BJ (cell line): Measurements from ENCODE around the gene L2HGDH. TPM values are rescaled to one million over a fixed set of nuclear protein-coding genes. Genes with fewer than 3 reads are reported as not detected.

Experiments
- CTCF ChIA-PET: fragments of 350-600 bp; formaldehyde crosslinking; extraction: SDS; loops from one replicate; lab custom pipeline; 2021; ENCODE audit warnings: antibody characterized with exemption, inconsistent platforms; lab: Yijun Ruan, JAX
- POLR2A ChIA-PET: fragments of 300-600 bp; sonication (Branson Sonifier 250); formaldehyde crosslinking; extraction: SDS; loops from one replicate; lab custom pipeline; 2021; ENCODE audit warnings: antibody characterized with exemption; lab: Charles Lee
- DNase-seq: peaks from one replicate; pipeline ENCODE4 v3.0.0-alpha.2; 2011; ENCODE audit warnings: low read depth
- H3K27me3 ChIP-seq: 2 replicates; pipeline ENCODE4 v1.6.0; 2011; ENCODE audit warnings: low read length; ENCODE audit not compliant: control insufficient read depth, insufficient read depth
- H3K36me3 ChIP-seq: 2 replicates; pipeline ENCODE4 v1.5.1; 2011; ENCODE audit warnings: low read length; ENCODE audit not compliant: control insufficient read depth, insufficient read depth
- H3K4me3 ChIP-seq: 2 replicates; pipeline ENCODE4 v1.5.1; 2011; ENCODE audit warnings: low read depth, mild to moderate bottlenecking, control low read depth, low read length
- polyA plus RNA-seq: library from polyadenylated mRNA; depleted of rRNA; stranded (reverse); fragments of >200 nt; gene quantifications from 2 replicates; pipeline ENCODE4 v1.2.3, GENCODE V29; 2011
- TF ChIP-seq, protein P1 (sequence below): IDR thresholded peaks from 2 replicates; pipeline ENCODE4 v1.5.1; 2011; ENCODE audit warnings: low read depth, mild to moderate bottlenecking, control low read depth, inconsistent platforms, low read length, moderate library complexity; ENCODE audit not compliant: insufficient read depth

L2HGDH gene
- polyA plus RNA-seq, 1 experiment: 2.3 TPM

- Histone ChIP-seq H3K27me3 (no peaks in the 10 kb centered on the region), H3K4me3 (no peak overlapping the region), H3K36me3 (no peaks in the 10 kb centered on the region; the same call in 1 of the 2 replicates)
- DNase-seq: no peak
- ChIA-PET POLR2A (no interaction called here), CTCF (interaction anchor here (1.0 kb wide), 1 partner anchor 300 kb away, joined by 3 read pairs; no protein-coding TSS in a partner anchor)
- TF ChIP-seq, protein P1, sequence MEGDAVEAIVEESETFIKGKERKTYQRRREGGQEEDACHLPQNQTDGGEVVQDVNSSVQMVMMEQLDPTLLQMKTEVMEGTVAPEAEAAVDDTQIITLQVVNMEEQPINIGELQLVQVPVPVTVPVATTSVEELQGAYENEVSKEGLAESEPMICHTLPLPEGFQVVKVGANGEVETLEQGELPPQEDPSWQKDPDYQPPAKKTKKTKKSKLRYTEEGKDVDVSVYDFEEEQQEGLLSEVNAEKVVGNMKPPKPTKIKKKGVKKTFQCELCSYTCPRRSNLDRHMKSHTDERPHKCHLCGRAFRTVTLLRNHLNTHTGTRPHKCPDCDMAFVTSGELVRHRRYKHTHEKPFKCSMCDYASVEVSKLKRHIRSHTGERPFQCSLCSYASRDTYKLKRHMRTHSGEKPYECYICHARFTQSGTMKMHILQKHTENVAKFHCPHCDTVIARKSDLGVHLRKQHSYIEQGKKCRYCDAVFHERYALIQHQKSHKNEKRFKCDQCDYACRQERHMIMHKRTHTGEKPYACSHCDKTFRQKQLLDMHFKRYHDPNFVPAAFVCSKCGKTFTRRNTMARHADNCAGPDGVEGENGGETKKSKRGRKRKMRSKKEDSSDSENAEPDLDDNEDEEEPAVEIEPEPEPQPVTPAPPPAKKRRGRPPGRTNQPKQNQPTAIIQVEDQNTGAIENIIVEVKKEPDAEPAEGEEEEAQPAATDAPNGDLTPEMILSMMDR: no peak
These were observed 83.7 kb downstream of the L2HGDH start for GRCh38 chr14:50228313-50228712.

GRCh38 chr14:50225974-50226297 is 86.1 kb downstream of the L2HGDH start:
- Histone ChIP-seq H3K27me3 (no peaks in the 10 kb centered on the region), H3K36me3 (no peaks in the 10 kb centered on the region; the same call in 1 of the 2 replicates), H3K4me3 (no peak overlapping the region)
- TF ChIP-seq, protein P1: no peak
- POLR2A ChIA-PET: interaction anchor here (0.6 kb wide), 1 partner anchor 377 kb away, joined by 12 read pairs; no protein-coding TSS in a partner anchor
- no peak for DNase-seq
- CTCF ChIA-PET: no interaction called here

- Histone ChIP-seq H3K27me3 (no peaks in the 10 kb centered on the region), H3K4me3 (no peak overlapping the region), H3K36me3 (no peaks in the 10 kb centered on the region; the same call in 1 of the 2 replicates)
- CTCF ChIA-PET: no interaction called here
- TF ChIP-seq, protein P1: no peak
- POLR2A ChIA-PET: no interaction called here
- DNase-seq: peak; percentile 39
These were observed 86.7 kb downstream of the L2HGDH start for GRCh38 chr14:50225067-50225973.

GRCh38 chr14:50222055-50222613 is 89.9 kb downstream of the L2HGDH start:
- H3K4me3 ChIP-seq: no peak overlapping the region
- H3K27me3 ChIP-seq: no peaks in the 10 kb centered on the region
- H3K36me3 ChIP-seq: no peaks in the 10 kb centered on the region
- DNase-seq: peak; percentile 4
- TF ChIP-seq, protein P1: no peak
- ChIA-PET POLR2A (no interaction called here), CTCF (no interaction called here)

DNA sequence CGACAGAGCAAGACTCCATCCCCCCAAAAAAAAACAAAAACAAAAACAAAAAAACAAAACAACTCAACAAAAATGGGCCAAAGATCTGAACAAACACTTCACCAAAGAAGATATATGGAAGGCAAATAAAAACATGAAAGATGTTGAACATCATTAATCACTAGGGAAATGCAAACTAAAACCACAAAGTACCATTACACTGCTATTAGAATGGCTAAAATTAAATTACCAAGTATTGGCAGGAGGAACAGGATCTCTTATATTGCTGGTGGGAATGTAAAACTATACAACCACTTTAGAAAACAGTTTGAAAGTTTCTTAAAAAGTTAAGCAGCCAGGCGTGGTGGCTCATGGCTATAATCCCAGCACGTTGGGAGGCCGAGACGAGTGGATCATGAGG is 93.5 kb downstream of the L2HGDH start:
- TF ChIP-seq, protein P1: no peak
- no peak overlapping the region for H3K4me3 ChIP-seq
- POLR2A ChIA-PET: no interaction called here
- CTCF ChIA-PET: no interaction called here
- DNase-seq: no peak
- no peaks in the 10 kb centered on the region for H3K36me3 ChIP-seq
- H3K27me3 ChIP-seq: no peaks in the 10 kb centered on the region
